ENCODE results near the gene TCEANC2. TPM values are rescaled to one million over a fixed set of nuclear protein-coding genes. Genes with fewer than 3 reads are reported as not detected.
A peak's percentile ranks its signal among the peaks of the same experiment; 100 is the strongest.

Gene TCEANC2
- total and polyA plus RNA-seq, 2 donors (not counting 1 experiment from before 2014, with no cell fraction given), result 3.0 to 4.0 TPM

DNA sequence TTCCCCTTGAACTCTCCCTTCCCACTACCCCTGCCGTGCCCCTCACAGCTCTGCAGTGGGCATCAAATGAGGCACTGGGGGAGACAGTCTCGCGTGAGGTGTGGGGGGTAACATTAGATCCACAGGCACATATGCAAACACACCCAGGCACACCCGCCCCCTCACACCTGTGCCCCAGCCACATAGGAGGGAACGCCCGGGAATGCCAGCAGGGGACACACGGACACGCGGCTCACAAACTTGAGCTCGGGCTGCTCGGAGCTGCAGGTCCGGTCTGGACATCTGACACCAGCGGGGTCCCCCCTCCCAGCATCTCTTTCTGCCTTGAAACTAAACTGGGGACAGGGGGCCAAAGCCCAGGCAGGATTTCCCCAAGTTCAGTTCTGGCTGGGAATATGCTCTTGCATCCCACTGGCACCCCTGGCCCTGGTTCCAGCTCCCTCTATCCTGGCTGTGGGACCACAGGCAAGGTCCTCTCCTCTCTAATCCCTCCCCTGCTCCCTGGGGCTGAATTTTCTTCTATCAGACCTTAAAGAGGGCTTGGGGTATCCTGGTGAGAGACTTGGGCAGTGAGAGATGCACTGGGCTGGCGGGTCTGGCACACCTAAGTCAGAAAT lies 68.8 kb downstream of the TCEANC2 start:
- H3K27me3 ChIP-seq (ENCODE audit: control insufficient read depth, insufficient read depth, low read length), result no peaks in the 10 kb centered on the region
- H2AFZ ChIP-seq (ENCODE audit: low read length), result no peak overlapping the region
- peaks cover 9% of the 10 kb centered on the region for H3K4me1 ChIP-seq (ENCODE audit: control insufficient read depth, extremely low read depth, insufficient read depth, low read length)
- H3K79me2 ChIP-seq (ENCODE audit: control insufficient read depth, insufficient read depth, low read length), result no peaks in the 10 kb centered on the region
- no peak for DNase-seq (ENCODE audit: low read depth in 2 of 2)
- H4K20me1 ChIP-seq (ENCODE audit: control insufficient read depth, extremely low read depth, insufficient read depth, low read length), result no peaks in the 10 kb centered on the region
- no peak overlapping the region for H3K4me2 ChIP-seq (ENCODE audit: extremely low read depth, insufficient read depth, low read length)
- H3K9me3 ChIP-seq (ENCODE audit: control insufficient read depth, insufficient read depth, low read depth, low read length), result no peaks in the 10 kb centered on the region
- H3K9ac ChIP-seq (ENCODE audit: insufficient read depth, low read length), result no peak overlapping the region
- no peaks in the 10 kb centered on the region for H3K36me3 ChIP-seq (ENCODE audit: control insufficient read depth, insufficient read depth, low read length)
- H3K27ac ChIP-seq (ENCODE audit: insufficient read depth, low read length), result no peak overlapping the region
- no peak overlapping the region for H3K4me3 ChIP-seq (replicated peaks in 1 of 4; ENCODE audit: control extremely low read depth in 1 of 4, insufficient read depth in 1 of 4, low read depth in 3 of 4, low read length in 4 of 4)
- TF ChIP-seq EZH2 (IDR thresholded peaks at IDR 0.05; ENCODE audit: low read length, missing control alignments), result peak; percentile 23
- TF ChIP-seq, protein P1, sequence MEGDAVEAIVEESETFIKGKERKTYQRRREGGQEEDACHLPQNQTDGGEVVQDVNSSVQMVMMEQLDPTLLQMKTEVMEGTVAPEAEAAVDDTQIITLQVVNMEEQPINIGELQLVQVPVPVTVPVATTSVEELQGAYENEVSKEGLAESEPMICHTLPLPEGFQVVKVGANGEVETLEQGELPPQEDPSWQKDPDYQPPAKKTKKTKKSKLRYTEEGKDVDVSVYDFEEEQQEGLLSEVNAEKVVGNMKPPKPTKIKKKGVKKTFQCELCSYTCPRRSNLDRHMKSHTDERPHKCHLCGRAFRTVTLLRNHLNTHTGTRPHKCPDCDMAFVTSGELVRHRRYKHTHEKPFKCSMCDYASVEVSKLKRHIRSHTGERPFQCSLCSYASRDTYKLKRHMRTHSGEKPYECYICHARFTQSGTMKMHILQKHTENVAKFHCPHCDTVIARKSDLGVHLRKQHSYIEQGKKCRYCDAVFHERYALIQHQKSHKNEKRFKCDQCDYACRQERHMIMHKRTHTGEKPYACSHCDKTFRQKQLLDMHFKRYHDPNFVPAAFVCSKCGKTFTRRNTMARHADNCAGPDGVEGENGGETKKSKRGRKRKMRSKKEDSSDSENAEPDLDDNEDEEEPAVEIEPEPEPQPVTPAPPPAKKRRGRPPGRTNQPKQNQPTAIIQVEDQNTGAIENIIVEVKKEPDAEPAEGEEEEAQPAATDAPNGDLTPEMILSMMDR (conservative IDR thresholded peaks at IDR 0.05 in 1 of 2, IDR thresholded peaks at IDR 0.05 in 1 of 2; ENCODE audit: low read depth in 1 of 2, low read length in 2 of 2), result no peak

DNA sequence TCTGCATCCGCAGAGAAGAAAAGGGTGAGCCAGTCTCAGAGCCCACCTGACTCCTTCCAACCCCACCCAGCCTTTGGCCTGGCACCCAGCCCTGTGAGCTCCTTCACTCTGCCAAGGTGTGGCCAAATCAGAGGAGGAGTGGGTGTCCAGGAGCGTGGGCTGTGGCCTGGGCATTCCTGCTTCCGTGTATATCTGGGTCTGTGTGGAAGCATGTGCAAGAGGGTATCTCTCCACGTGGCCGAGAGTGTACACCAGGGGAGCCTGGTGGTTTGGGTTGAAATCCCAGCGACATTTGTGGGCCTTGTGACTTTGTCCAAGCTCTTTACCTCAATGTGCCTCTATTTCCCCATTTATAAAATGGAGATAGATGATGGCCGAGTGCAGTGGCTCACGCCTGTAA lies 69.6 kb downstream of the TCEANC2 start:
- H3K9me3 ChIP-seq (ENCODE audit: control insufficient read depth, insufficient read depth, low read depth, low read length), result no peaks in the 10 kb centered on the region
- H4K20me1 ChIP-seq (ENCODE audit: control insufficient read depth, extremely low read depth, insufficient read depth, low read length), result no peaks in the 10 kb centered on the region
- no peak overlapping the region for H2AFZ ChIP-seq (ENCODE audit: low read length)
- H3K79me2 ChIP-seq (ENCODE audit: control insufficient read depth, insufficient read depth, low read length), result no peaks in the 10 kb centered on the region
- H3K9ac ChIP-seq (ENCODE audit: insufficient read depth, low read length), result no peak overlapping the region
- no peak overlapping the region for H3K27ac ChIP-seq (ENCODE audit: insufficient read depth, low read length)
- DNase-seq (ENCODE audit: low read depth in 2 of 2), result no peak
- H3K4me2 ChIP-seq (ENCODE audit: extremely low read depth, insufficient read depth, low read length), result no peak overlapping the region
- no peaks in the 10 kb centered on the region for H3K36me3 ChIP-seq (ENCODE audit: control insufficient read depth, insufficient read depth, low read length)
- peaks cover 9% of the 10 kb centered on the region for H3K4me1 ChIP-seq (ENCODE audit: control insufficient read depth, extremely low read depth, insufficient read depth, low read length)
- H3K4me3 ChIP-seq (replicated peaks in 1 of 4; ENCODE audit: control extremely low read depth in 1 of 4, insufficient read depth in 1 of 4, low read depth in 3 of 4, low read length in 4 of 4), result no peak overlapping the region
- H3K27me3 ChIP-seq (ENCODE audit: control insufficient read depth, insufficient read depth, low read length), result no peaks in the 10 kb centered on the region
- TF ChIP-seq, protein P1 (conservative IDR thresholded peaks at IDR 0.05 in 1 of 2, IDR thresholded peaks at IDR 0.05 in 1 of 2; ENCODE audit: low read depth in 1 of 2, low read length in 2 of 2), result no peak
- TF ChIP-seq EZH2 (IDR thresholded peaks at IDR 0.05; ENCODE audit: low read length, missing control alignments), result no peak

- Histone ChIP-seq H3K27ac (ENCODE audit: insufficient read depth, low read length) (no peak overlapping the region), H3K4me3 (replicated peaks in 1 of 4; ENCODE audit: control extremely low read depth in 1 of 4, insufficient read depth in 1 of 4, low read depth in 3 of 4, low read length in 4 of 4) (no peak overlapping the region), H4K20me1 (ENCODE audit: control insufficient read depth, extremely low read depth, insufficient read depth, low read length) (no peaks in the 10 kb centered on the region), H3K4me1 (ENCODE audit: control insufficient read depth, extremely low read depth, insufficient read depth, low read length) (peaks cover 2% of the 10 kb centered on the region), H3K4me2 (ENCODE audit: extremely low read depth, insufficient read depth, low read length) (no peak overlapping the region), H3K36me3 (ENCODE audit: control insufficient read depth, insufficient read depth, low read length) (no peaks in the 10 kb centered on the region), H3K9me3 (ENCODE audit: control insufficient read depth, insufficient read depth, low read depth, low read length) (no peaks in the 10 kb centered on the region), H3K79me2 (ENCODE audit: control insufficient read depth, insufficient read depth, low read length) (no peaks in the 10 kb centered on the region), H3K9ac (ENCODE audit: insufficient read depth, low read length) (no peak overlapping the region), H3K27me3 (ENCODE audit: control insufficient read depth, insufficient read depth, low read length) (no peaks in the 10 kb centered on the region), H2AFZ (ENCODE audit: low read length) (no peak overlapping the region)
- DNase-seq (ENCODE audit: low read depth in 2 of 2), result no peak
- TF ChIP-seq, protein P1 (conservative IDR thresholded peaks at IDR 0.05 in 1 of 2, IDR thresholded peaks at IDR 0.05 in 1 of 2; ENCODE audit: low read depth in 1 of 2, low read length in 2 of 2), result no peak
- TF ChIP-seq EZH2 (IDR thresholded peaks at IDR 0.05; ENCODE audit: low read length, missing control alignments), result no peak
These were observed 71.1 kb downstream of the TCEANC2 start for GRCh38 chr1:54124472-54124871.

All from fibroblast of lung (primary cell).